SK-N-MC (cell line): ENCODE data around the gene METTL2B.
"Not testable (repeated sequence)": the region's sequence is repeated elsewhere in the genome, so short reads cannot be mapped to it uniquely, and the experiment has no call there.

ENCODE experiments used
- DNase-seq: peaks from one replicate; pipeline ENCODE4 v3.0.0-alpha.2; 2011; ENCODE audit warnings: low read depth, low spot score
- H3K27ac ChIP-seq: fragments of 200-600 bp; sonication (generic); 2 replicates; pipeline ENCODE4 v1.5.1; 2016; ENCODE audit warnings: mixed run types
- H3K36me3 ChIP-seq: fragments of 200-600 bp; sonication (generic); 2 replicates; pipeline ENCODE4 v1.6.1; 2017; ENCODE audit warnings: antibody characterized with exemption, low read length, mixed read lengths; ENCODE audit not compliant: insufficient read depth
- H3K4me3 ChIP-seq: fragments of 200-600 bp; sonication (generic); 2 replicates; pipeline ENCODE4 v1.5.1; 2016
- H3K9ac ChIP-seq: fragments of 200-600 bp; sonication (generic); 2 replicates; pipeline ENCODE4 v1.8.0; 2017; ENCODE audit warnings: mixed run types, mixed read lengths; ENCODE audit not compliant: insufficient read length
- H3K9me3 ChIP-seq: fragments of 200-600 bp; sonication (generic); 2 replicates; pipeline ENCODE4 v1.6.1; 2017; ENCODE audit warnings: low read depth, mild to moderate bottlenecking, antibody characterized with exemption, low read length, moderate library complexity, mixed read lengths
- EZH2 ChIP-seq: fragments of 200-600 bp; sonication (generic); IDR thresholded peaks from one replicate; pipeline ENCODE4 v1.6.1; 2017; ENCODE audit warnings: antibody characterized with exemption
- FOXP2 ChIP-seq: optimal IDR thresholded peaks from 2 replicates; pipeline ENCODE3; 2011; ENCODE audit warnings: mild to moderate bottlenecking, moderate library complexity; ENCODE audit not compliant: insufficient read depth; ENCODE audit errors: extremely low read length, control extremely low read depth
- POLR2AphosphoS5 ChIP-seq: IDR thresholded peaks from 2 replicates; pipeline ENCODE4 v1.6.1; 2012; ENCODE audit warnings: mild to moderate bottlenecking, low read depth, low read length, borderline replicate concordance

Gene METTL2B

DNA sequence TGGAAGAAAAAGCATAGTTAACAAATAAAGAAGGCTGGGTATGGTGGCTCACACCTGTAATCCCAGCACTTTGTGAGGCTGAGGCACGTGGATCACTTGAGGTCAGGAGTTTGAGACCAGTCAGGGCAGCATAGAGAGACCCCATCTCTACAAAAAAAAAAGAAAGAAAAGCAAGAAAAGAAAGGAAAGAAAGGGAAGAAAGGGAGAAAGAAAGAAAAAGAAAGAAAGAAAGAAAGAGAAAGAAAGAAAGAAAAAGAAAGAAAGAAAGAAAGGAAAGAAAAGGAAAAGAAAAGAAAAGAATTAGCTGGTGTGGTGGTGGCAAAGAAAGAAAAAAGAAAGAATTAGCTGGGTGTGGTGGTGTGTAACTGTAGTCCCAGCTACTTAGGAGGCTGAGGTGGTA, 24.0 kb upstream of the METTL2B start:
- TF ChIP-seq POLR2AphosphoS5, result no peak
- no peak for TF ChIP-seq FOXP2
- TF ChIP-seq EZH2, result no peak
- H3K9ac ChIP-seq, result no peak overlapping the region
- H3K27ac ChIP-seq, result no peak overlapping the region

DNA sequence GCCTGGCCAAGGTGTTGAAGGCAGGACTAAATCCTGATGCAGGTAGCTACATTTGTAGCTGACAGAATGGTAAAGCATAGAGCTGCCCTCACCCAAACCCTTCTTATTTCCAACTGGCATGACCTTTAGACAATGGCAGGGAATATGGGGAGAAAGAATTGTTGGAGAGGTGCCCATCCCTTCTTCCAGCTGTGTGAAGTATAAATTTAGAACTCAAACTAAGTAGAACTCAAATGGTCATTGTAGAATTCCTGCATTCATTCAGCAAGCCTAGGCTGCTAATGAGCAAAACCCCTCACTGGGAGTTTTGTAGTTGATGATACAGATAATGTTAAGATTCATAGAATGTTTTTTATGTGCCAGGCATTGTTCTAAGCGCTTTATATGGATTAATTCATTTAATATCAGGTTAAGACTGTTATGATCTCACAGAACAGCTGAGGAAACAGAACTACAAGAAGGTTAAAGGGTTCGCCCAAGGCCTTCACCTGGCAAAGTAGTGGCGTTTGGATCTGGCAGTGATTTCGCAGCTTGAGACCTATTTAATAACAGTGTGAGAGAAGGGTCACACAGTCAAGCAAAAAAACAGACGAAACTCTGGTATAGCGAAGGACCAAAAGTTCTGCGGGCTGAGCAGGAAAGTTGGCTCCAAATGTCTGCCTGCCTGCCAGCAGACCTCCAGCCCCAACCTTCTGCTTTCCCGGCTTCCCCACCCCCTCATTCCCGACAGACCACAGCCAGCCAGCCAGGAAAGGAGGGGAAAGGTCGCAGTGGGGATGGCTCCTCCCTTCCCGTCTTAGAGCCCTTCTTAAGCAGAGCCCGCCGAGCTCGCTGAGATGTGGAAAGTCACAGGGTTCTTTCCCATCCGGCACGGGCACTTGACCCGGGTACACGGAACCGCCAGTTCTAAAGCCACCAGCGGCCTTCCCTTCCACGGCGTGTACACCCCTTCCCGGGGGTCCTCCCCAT, 22.4 kb upstream of the METTL2B start:
- H3K9me3 ChIP-seq, result no peaks in the 10 kb centered on the region
- peak overlapping the region; percentile 14 for H3K9ac ChIP-seq
- no peak overlapping the region for H3K4me3 ChIP-seq
- peaks cover 23% of the 10 kb centered on the region for H3K36me3 ChIP-seq
- no peak for DNase-seq
- H3K27ac ChIP-seq, result no peak overlapping the region
- TF ChIP-seq FOXP2 (no peak), EZH2 (no peak)

More for the DNA sequence above, 24.0 kb upstream of the METTL2B start:
- Histone ChIP-seq H3K9me3 (no peaks in the 10 kb centered on the region), H3K36me3 (peaks cover 8% of the 10 kb centered on the region), H3K4me3 (no peak overlapping the region)
- no peak for DNase-seq

DNA sequence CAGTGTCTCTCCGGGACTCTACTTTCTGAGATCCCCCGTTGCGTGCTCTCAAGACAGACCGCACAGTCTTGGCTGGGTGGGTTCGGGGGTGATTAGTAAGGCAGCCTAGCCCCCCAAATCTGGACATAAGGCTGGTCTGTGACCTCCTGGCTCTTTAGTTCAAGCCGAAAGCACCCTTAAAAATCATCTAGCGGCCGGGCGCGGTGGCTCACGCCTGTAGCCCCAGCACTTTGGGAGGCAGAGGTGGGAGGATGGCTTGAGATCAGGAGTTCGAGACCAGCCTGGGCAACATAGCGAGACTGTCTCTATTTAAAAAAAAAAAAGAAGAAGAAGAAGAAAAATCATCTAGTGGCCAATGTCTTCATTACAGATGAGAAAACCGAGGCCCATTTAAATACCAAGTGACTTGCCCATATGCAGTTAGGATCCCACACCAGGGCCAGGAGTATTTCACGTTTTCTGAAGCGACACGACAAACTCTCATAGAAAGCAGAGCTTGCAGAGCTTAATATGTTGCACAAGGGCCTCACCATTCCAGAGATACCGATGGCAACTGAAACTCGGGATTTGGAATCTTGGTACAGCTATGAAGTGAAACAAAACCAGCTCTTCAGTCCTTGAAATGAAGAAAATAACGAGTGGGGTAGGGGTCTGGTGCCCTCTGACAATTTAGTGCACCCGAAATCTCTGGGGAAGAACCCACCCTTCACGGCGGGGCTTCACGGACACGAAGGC, 21.6 kb upstream of the METTL2B start:
- Histone ChIP-seq H3K9ac (peak overlapping the region; percentile 63), H3K27ac (peak overlapping the region; percentile 87), H3K36me3 (peaks cover 31% of the 10 kb centered on the region), H3K9me3 (no peaks in the 10 kb centered on the region), H3K4me3 (peak overlapping the region; percentile 89)
- TF ChIP-seq EZH2 (no peak), POLR2AphosphoS5 (no peak), FOXP2 (no peak)
- no peak for DNase-seq

DNA sequence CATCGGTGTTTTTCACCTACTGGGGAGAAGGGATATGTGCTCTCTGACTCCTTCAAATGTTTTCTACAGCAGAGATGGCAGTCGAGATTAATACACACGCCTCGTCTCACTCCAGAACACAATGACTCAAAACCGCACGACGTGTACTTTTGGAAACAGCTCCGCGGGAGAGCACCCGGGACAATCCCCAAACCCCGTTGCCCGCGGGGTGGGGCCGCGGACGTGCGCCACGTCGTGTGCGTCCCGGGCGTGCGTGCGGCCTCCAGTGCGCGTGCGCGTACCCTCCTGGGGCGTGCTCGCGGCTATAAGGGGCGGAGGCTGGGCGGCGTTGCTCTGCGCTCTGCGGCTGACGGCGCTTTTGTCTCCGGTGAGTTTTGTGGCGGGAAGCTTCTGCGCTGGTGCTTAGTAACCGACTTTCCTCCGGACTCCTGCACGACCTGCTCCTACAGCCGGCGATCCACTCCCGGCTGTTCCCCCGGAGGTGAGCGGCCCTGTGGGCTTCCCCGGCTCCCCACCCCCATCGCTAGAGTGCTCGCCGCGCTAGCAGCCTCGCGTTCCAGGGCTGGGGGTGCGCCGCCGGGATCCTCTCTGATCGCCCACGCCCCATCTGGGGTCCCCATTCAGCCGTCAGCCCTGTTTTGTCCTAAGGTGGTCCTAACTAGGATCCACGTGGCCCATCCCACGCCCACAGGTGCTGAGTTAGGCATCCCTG, 20.8 kb upstream of the METTL2B start, which contains the start of gene HILPDA:
TSS of gene HILPDA (plus strand) at position 336 of the 712 bp plus-strand sequence. CDS start 1,391 bp downstream, outside the sequence.
- H3K9ac ChIP-seq, result peak within 1 kb of the TSS; percentile 92
- no peaks in the 10 kb centered on the region for H3K9me3 ChIP-seq
- TF ChIP-seq POLR2AphosphoS5 (peak; percentile 98), EZH2 (no peak), FOXP2 (peak; percentile 83)
- peak within 1 kb of the TSS; percentile 89 for H3K4me3 ChIP-seq
- H3K27ac ChIP-seq, result peak within 1 kb of the TSS; percentile 87
- peaks cover 31% of the 10 kb centered on the region for H3K36me3 ChIP-seq
- DNase-seq, result peak; percentile 52

DNA sequence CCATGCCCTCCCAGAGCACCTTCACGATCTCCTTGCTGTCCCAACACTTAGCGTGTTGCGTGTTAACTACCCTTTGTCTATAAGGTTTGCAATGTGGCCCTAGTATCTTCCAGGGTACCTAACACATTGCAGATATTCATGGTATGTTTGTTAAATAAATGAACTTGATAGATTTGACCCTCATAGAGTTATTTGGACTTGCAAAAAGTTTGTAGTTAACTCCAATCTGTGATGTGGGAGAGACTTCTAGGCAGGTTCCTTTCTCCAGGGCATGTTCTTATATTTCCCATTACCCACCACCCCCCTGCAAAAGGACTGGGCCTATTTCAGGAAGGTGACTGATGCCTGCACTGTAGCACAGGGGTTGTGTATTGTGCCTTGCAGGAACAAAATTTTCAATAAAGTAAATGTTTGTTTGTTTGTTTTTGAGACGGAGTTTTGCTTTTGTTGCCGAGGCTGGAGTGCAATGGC, 20.3 kb upstream of the METTL2B start:
- Histone ChIP-seq H3K9me3 (no peaks in the 10 kb centered on the region), H3K27ac (peak overlapping the region; percentile 87; the same call in 1 of the 2 replicates), H3K36me3 (peaks cover 31% of the 10 kb centered on the region), H3K4me3 (peak overlapping the region; percentile 89), H3K9ac (peak overlapping the region; percentile 92)
- TF ChIP-seq EZH2, result no peak
- no peak for TF ChIP-seq POLR2AphosphoS5
- TF ChIP-seq FOXP2, result no peak
- no peak for DNase-seq

DNA sequence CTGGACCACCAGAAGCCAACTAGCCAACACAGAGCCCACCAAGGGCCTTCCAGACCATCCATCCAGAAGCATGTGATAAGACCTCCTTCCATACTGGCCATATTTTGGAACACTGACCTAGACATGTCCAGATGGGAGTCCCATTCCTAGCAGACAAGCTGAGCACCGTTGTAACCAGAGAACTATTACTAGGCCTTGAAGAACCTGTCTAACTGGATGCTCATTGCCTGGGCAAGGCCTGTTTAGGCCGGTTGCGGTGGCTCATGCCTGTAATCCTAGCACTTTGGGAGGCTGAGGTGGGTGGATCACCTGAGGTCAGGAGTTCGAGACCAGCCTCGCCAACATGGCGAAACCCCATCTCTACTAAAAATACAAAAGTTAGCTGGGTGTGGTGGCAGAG, 19.2 kb upstream of the METTL2B start:
- Histone ChIP-seq H3K4me3 (peak overlapping the region; percentile 89), H3K9ac (peak overlapping the region; percentile 92)
- not testable (repeated sequence) for H3K27ac ChIP-seq

DNA sequence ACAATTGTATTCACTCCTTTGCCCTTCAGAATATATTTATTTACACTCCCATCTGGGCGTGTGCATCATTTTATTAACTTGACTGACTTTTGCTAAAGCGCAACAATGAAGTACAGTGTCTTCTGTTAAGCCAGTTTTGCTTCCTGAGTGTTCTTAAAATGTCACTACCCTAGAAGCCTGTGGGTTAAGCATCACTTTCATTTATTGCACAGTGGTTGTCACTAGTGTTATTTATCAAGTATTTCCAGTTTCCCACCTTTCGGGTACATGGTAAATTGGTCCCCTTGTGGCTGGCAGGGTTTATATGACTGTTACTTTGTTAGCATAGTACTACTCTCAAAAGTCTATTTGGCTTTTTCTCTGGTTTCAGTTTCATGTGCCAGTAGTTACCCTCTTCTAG, 17.6 kb upstream of the METTL2B start:
- peaks cover 35% of the 10 kb centered on the region for H3K36me3 ChIP-seq
- H3K9me3 ChIP-seq, result no peaks in the 10 kb centered on the region
- H3K27ac ChIP-seq, result peak overlapping the region; percentile 28; the same call in 1 of the 2 replicates
- H3K4me3 ChIP-seq, result peak overlapping the region; percentile 9; the same call in 1 of the 2 replicates
- DNase-seq, result no peak
- H3K9ac ChIP-seq, result no peak overlapping the region
- TF ChIP-seq EZH2 (no peak), POLR2AphosphoS5 (no peak), FOXP2 (no peak)

More for the DNA sequence above, 19.2 kb upstream of the METTL2B start:
- H3K9me3 ChIP-seq, DNase-seq: not testable (repeated sequence)
- peaks cover 32% of the 10 kb centered on the region for H3K36me3 ChIP-seq
